IPS DF 4.7 (cell line): ENCODE data around the gene NF1.
"Not testable (repeated sequence)": the region's sequence is repeated elsewhere in the genome, so short reads cannot be mapped to it uniquely, and the experiment has no call there.

Experiments used
- DNase-seq: peaks from one replicate; pipeline ENCODE4 v3.0.0-alpha.2; 2013; ENCODE audit warnings: low spot score; ENCODE audit errors: extremely low read depth

Gene NF1

GRCh38 chr17:31251105-31251969 lies 156.6 kb downstream of the NF1 start:
- DNase-seq, result no peak

GRCh38 chr17:31251970-31252328 lies 157.2 kb downstream of the NF1 start:
- no peak for DNase-seq

- no peak for DNase-seq
Measured at GRCh38 chr17:31252741-31253140, 158.0 kb downstream of the NF1 start.

- no peak for DNase-seq
Measured at GRCh38 chr17:31254654-31255053, 159.9 kb downstream of the NF1 start.

GRCh38 chr17:31256936-31257335 lies 162.2 kb downstream of the NF1 start:
- DNase-seq, result no peak

GRCh38 chr17:31260151-31260550 lies 165.4 kb downstream of the NF1 start:
- no peak for DNase-seq

- DNase-seq, result no peak
Measured at GRCh38 chr17:31261601-31262000, 166.8 kb downstream of the NF1 start.

- DNase-seq, result not testable (repeated sequence)
Measured at GRCh38 chr17:31262923-31263322, 168.1 kb downstream of the NF1 start.

- no peak for DNase-seq
Measured at GRCh38 chr17:31266042-31266441, 171.3 kb downstream of the NF1 start.

- no peak for DNase-seq
Measured at GRCh38 chr17:31269036-31269577, 174.3 kb downstream of the NF1 start.

GRCh38 chr17:31269578-31269983 lies 174.8 kb downstream of the NF1 start:
- peak; percentile 14 for DNase-seq

GRCh38 chr17:31272236-31272635 lies 177.5 kb downstream of the NF1 start:
- no peak for DNase-seq

- no peak for DNase-seq
Measured at GRCh38 chr17:31272803-31273202, 178.0 kb downstream of the NF1 start.

- no peak for DNase-seq
Measured at GRCh38 chr17:31273516-31273915, 178.7 kb downstream of the NF1 start.

GRCh38 chr17:31274252-31274651 lies 179.5 kb downstream of the NF1 start:
- no peak for DNase-seq

GRCh38 chr17:31275116-31275515 lies 180.3 kb downstream of the NF1 start:
- DNase-seq, result no peak

GRCh38 chr17:31279401-31279800 lies 184.6 kb downstream of the NF1 start:
- DNase-seq, result no peak

GRCh38 chr17:31281061-31281460 lies 186.3 kb downstream of the NF1 start:
- DNase-seq, result no peak

- no peak for DNase-seq
Measured at GRCh38 chr17:31283841-31284240, 189.1 kb downstream of the NF1 start.

GRCh38 chr17:31286587-31286986 lies 191.8 kb downstream of the NF1 start:
- no peak for DNase-seq

- DNase-seq, result not testable (repeated sequence)
Measured at GRCh38 chr17:31287932-31288331, 193.2 kb downstream of the NF1 start.

GRCh38 chr17:31289790-31290189 lies 195.0 kb downstream of the NF1 start:
- no peak for DNase-seq

- no peak for DNase-seq
Measured at GRCh38 chr17:31291820-31292219, 197.0 kb downstream of the NF1 start.
